Fibroblast of the aortic adventitia (primary cell): ENCODE results near the gene POLD3. TPM values are rescaled to one million over a fixed set of nuclear protein-coding genes. Genes with fewer than 3 reads are reported as not detected.

Source experiments
- DNase-seq: peaks from one replicate; pipeline ENCODE4 v3.0.0-alpha.2; 2010; ENCODE audit warnings: low read depth
- H3K4me3 ChIP-seq: 2 replicates; pipeline ENCODE4 v1.5.1; 2011; ENCODE audit warnings: low read depth, mild to moderate bottlenecking, control low read depth, low read length, moderate library complexity
- total RNA-seq: library from RNA; depleted of rRNA; stranded (reverse); fragments of >200 nt; gene quantifications from 2 replicates; pipeline ENCODE4 v1.2.3, GENCODE V29; 2012; ENCODE audit warnings: low replicate concordance
- TF ChIP-seq, protein P1 (sequence below): IDR thresholded peaks from 2 replicates; pipeline ENCODE4 v1.5.1; 2011; ENCODE audit warnings: mild to moderate bottlenecking, low read length, control low read depth, inconsistent platforms; ENCODE audit not compliant: insufficient read depth

POLD3 gene
- total RNA-seq, 1 donor: 26.8 TPM

DNA sequence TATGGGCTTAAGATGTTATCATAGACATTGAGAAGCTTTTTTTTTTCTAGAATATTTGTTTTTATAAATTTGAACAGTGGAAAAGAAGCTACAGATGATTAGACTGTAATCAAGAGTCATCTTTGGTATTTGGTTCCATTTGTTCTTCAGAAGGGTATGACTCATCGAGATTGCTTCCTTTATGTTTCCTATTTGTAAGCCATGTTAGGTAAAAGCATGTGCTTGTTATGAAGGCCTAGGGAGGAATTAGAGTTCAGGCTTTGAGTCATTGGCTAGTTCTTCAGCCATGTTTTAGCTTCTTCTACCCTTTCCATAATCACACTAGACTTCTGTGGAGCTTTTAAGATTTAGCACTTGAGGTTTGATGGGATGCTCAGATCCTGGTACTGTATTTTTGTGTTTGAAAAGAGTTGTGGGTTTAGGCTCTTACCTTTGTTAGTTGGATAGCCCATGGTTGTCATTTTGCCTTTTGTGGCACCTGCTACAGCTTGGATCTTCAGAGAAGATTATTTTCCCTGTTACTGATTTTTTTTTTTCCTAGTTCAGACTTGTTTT is 44.3 kb downstream of the POLD3 start:
- peak; percentile 82 for DNase-seq
- TF ChIP-seq, protein P1, sequence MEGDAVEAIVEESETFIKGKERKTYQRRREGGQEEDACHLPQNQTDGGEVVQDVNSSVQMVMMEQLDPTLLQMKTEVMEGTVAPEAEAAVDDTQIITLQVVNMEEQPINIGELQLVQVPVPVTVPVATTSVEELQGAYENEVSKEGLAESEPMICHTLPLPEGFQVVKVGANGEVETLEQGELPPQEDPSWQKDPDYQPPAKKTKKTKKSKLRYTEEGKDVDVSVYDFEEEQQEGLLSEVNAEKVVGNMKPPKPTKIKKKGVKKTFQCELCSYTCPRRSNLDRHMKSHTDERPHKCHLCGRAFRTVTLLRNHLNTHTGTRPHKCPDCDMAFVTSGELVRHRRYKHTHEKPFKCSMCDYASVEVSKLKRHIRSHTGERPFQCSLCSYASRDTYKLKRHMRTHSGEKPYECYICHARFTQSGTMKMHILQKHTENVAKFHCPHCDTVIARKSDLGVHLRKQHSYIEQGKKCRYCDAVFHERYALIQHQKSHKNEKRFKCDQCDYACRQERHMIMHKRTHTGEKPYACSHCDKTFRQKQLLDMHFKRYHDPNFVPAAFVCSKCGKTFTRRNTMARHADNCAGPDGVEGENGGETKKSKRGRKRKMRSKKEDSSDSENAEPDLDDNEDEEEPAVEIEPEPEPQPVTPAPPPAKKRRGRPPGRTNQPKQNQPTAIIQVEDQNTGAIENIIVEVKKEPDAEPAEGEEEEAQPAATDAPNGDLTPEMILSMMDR: no peak
- no peak overlapping the region for H3K4me3 ChIP-seq

DNA sequence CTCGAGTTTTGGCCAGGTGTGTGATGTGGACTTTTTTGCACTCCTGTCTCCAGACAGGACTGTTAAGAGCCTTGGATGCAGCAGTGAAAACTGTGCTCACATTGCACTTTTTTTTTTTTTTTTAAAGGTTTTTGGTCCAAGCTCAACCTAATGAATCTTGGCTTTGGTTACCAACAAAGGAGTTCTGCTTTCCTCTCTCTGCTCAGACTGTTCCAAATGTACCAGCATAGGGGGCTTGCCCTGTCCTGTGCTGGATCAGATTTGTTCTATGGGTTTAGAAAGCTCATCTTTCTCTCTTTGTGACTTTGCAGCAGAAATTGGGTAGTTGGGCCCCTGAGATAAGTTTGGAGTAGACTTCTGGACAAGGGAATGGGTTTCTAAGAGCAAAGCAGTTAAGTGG is 45.3 kb downstream of the POLD3 start:
- no peak overlapping the region for H3K4me3 ChIP-seq
- no peak for DNase-seq
- TF ChIP-seq, protein P1: no peak

DNA sequence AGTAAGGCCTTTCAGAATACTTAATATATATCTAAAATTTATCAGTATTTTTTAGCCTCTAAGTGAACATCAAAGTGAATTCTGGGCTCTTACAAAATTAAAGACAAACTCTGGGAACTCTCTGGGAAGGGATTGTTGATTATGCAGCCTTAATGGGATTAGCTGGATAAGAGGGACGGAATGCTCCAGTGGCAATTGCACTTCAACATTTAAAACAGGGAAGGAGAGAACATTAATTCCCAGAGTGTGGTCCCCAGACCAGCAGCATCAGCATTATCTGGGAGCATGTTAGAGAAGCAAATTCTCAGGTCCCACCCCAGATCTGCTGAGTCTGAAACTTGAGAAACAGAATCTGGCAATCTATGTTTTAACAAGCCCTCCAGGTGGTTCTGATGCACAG is 46.5 kb downstream of the POLD3 start:
- no peak for DNase-seq
- TF ChIP-seq, protein P1: no peak
- H3K4me3 ChIP-seq: no peak overlapping the region

DNA sequence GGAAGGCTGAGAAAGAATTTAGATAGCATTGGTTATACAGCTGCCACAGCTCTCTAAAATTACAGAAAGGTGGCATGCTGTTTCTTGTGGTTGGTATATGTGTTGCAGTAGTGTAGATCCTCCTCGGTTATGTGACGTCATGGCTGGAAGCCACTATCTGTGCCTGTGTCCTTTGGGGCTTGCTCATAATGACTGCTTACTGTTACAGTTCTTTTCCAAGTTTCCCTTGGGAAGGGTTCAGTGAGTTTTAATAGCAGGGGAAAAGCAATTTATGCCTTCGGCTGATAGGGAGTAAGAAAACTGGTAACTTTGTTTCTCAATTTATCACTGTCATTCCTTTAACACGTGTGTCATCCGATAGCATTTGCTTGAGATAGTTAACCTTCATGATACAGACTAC is 47.2 kb downstream of the POLD3 start:
- no peak for DNase-seq
- no peak overlapping the region for H3K4me3 ChIP-seq
- TF ChIP-seq, protein P1: no peak

DNA sequence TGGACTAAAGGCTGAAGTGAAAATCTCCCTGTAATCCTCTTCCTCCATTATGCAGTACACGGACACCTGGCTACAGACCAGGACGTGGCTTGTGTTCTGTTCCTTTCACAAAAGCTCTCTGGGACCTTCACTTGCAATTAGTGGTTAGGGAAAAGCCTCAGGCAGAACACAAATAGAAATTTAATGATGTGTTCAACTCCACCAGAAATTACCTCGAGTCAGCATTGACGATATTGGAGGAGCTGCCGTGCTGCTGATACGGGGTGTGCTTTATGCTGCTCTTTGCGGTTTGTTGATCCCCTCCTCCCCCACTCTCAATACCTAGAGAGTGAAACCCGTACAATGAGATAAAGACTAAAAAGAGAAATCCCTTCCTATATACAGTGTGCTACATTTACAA is 48.9 kb downstream of the POLD3 start:
- H3K4me3 ChIP-seq: no peak overlapping the region

DNA sequence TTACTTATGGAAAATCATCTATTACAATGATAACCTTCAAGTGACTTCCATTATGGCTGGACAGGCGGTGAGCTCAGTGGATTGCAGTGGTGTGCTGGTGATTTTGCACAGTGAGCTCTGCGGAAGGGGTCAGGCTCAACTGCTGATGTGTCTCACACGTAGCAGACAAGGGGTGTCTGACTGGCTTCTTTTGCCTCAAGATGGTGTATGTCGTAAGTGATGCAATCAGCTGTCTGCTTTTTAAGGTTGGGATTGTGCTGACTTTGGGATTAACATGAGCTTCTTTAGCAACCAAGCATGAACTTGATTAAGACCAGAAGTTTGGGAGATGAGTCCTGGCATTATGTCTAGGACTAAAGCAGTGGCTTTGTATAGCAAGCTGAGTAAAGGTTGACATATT is 49.5 kb downstream of the POLD3 start:
- TF ChIP-seq, protein P1: no peak
- no peak overlapping the region for H3K4me3 ChIP-seq
- no peak for DNase-seq

More for the DNA sequence above, 48.9 kb downstream of the POLD3 start:
- no peak for DNase-seq
- TF ChIP-seq, protein P1: no peak

DNA sequence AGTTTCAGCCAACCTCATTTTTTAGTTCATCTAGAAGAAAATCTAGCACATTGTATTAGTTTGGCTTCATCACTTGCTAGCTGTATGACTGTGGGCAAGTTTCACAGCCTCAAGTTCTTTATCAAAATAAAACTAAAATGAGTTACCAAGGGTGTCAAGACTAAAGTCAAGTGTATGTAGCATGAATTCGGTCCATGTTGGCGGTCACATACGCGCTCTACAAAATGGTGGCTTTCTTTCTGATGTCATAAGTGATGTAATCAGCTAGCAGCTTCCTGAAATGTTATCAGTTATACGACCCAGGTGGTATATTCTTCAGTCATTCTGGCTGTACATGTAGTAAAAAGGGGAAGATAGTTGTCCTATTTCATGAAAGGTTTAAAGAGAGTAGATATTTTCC is 50.5 kb downstream of the POLD3 start:
- no peak overlapping the region for H3K4me3 ChIP-seq
- TF ChIP-seq, protein P1: no peak
- no peak for DNase-seq
